Ramos (cell line): ENCODE measurements around the gene TAX1BP1.
"Not testable (repeated sequence)": the region's sequence is repeated elsewhere in the genome, so short reads cannot be mapped to it uniquely, and the experiment has no call there.

Source experiments
- in situ Hi-C: fragments of 300-500 bp; cut with MboI; formaldehyde crosslinking; loops from one replicate; pipeline ENCODE4 v1.14.3; 2022; ENCODE audit warnings: low sequenced_read_pairs; ENCODE audit not compliant: unreplicated experiment

TAX1BP1 gene

DNA sequence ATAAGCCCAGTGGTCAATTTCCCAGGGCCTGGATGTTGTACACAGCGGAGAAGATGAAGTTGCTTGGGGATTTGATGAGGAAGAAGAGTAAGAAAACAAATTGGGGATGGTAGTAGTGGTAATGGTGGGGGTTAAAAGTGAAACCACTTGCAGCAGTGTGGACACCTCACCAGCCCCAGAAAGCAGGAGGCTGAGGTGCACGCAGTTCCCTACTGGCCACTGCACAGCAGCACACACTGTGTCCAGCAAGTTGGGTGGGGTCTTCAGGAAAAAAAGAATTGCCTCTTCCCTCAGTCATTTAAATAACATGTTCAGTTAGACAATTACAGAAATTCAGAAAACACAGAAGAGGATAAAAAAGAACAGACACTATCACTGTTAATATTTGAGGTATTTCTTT is 96.6 kb downstream of the TAX1BP1 start:
- in situ Hi-C loops = no loop called here

DNA sequence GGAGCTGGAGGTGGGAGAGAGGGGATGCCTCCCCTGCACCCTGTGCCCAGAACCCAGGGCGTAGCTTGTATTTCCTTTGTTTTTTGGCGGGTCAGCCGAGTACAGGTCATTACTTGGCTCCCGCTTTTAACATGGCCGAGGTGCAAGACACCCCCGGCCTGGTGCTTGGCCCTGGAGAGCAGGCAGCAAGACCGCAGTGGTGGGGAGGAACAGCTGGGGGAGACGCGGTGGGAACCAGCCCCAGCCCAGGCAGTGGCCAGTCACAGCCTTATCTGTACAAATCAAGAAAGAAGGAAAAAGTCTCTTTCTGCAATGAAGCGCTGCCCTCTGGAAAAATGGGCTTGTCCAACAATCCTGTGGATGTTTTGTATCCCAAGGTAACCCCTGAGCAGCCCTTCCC is 99.1 kb downstream of the TAX1BP1 start:
- in situ Hi-C loops = no loop called here

DNA sequence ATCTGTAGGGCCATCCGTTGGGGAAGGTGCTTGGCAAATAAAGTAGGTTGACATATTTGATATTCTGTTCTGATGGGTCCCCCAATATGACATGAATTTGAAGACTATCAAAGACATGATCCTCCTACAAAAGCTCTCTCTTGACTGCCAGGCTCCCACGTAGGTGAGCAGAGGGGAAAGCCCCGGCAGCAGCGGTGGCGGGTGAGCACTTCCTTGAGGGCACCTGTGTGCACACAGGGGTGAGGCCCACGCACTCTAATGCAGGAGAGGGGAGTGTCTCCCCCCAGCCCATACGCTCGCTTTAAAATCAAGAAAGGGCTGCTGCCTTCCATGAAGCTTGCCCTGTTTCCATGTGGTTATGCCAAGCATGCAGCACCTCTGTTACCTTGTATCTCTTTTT is 100.4 kb downstream of the TAX1BP1 start:
- in situ Hi-C loops = no loop called here

DNA sequence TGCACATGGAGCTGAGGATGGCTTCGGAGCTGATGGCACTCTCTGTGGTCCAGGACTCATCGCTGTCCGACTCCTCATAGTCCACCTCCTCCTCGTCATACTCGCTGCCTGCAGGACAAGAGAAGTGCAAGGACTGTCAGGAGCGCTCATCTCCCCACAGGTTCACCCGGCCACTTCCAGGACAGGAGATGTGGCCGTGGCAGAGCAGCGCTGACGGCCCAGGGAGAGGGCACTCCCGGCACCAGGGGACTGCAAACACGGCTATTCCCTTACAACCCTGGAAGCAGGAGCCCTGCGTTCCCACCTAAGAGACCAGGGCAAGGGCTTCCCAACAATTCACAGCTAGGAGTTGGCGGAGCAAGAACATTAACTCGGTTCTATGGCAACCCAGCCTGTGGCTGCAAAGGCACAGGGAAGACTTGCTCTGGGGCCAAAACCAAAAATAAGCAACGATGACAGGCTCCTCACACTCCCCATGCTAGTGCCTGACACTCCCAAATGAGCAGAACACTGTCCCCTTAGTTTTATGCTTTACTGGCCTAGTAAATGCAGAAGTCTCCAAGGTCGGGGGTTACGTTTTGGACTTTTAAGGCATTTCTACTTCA is 100.9 kb downstream of the TAX1BP1 start:
- in situ Hi-C loops = no loop called here

GRCh38 chr7:27842094-27842692 is 102.2 kb downstream of the TAX1BP1 start:
- in situ Hi-C loops = no loop called here

- in situ Hi-C loops = no loop called here
Observed at GRCh38 chr7:27842851-27843250, 102.9 kb downstream of the TAX1BP1 start.

GRCh38 chr7:27843584-27844305 is 103.8 kb downstream of the TAX1BP1 start:
- in situ Hi-C loops = no loop called here

DNA sequence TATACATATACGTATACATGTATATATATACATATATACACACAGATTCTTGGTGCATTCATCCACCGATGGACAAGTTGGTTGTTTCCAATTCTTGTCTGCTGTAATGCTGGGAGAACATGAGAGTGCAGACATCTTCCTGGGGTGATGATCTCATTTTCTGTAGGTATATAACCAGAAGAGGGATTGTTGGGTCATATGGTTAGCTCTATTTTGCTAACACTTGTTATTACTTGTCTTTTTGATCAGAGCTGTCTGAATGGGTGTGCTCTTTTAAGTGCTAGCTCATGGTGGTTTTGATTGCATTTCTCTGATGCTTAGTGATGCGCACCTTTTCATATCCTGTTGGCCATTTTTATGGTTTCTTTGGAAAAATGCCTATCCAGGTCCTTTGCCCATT is 106.4 kb downstream of the TAX1BP1 start:
- in situ Hi-C loops = no loop called here

- in situ Hi-C loops = no loop called here
Observed at GRCh38 chr7:27850531-27850930, 110.6 kb downstream of the TAX1BP1 start.

DNA sequence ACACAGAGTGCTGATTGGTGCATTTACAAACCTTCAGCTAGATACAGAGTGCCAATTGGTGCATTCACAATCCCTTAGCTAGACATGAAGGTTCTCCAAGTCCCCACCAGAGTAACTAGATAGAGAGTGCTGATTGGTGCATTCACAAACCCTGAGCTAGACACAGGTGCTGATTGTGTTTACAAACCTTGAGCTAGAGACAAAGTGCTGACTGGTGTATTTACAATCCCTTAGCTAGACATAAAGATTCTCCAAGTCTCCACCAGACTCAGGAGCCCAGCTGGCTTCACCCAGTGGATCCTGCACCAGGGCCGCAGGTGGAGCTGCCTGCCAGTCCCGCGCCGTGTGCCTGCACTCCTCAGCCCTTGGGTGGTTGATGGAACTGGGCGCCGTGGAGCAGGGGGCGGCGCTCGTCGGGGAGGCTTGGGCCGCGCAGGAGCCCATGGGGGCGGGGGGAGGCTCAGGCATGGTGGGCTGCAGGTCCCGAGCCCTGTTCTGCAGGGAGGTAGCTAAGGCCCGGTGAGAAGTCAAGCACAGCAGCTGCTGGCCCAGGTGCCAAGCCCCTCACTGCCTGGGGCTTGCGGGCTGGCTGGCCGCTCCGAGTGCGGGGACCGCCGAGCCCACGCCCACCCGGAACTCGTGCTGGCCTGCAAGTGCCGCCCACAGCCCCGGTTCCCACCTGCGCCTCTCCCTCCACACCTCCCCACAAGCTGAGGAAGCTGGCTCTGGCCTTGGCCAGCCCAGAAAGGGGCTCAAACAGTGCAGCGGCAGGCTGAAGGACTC is 116.9 kb downstream of the TAX1BP1 start:
- in situ Hi-C loops = not testable (repeated sequence)

- in situ Hi-C loops = no loop called here
Observed at GRCh38 chr7:27860800-27861199, 120.8 kb downstream of the TAX1BP1 start.

GRCh38 chr7:27861747-27862146 is 121.8 kb downstream of the TAX1BP1 start:
- in situ Hi-C loops = no loop called here

DNA sequence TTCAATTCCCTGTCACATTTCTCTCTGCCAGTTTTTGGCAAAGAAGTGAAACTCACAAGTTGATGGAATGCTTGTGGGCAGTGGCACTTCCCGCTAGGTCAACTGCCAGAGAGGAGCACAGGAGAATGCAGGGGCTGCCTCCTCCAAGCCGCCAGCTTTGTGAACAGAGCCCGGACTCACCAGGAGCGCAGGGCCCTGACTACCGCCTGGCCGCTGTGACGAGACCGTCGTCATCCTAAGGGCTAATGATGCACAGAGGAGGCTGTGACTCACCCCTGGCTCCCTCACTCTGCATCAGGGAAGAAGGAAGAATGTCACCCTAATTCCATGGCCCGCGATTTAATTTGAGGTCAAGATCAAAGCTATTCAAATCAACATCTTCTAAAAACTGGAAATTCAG is 123.9 kb downstream of the TAX1BP1 start:
- in situ Hi-C loops = no loop called here

DNA sequence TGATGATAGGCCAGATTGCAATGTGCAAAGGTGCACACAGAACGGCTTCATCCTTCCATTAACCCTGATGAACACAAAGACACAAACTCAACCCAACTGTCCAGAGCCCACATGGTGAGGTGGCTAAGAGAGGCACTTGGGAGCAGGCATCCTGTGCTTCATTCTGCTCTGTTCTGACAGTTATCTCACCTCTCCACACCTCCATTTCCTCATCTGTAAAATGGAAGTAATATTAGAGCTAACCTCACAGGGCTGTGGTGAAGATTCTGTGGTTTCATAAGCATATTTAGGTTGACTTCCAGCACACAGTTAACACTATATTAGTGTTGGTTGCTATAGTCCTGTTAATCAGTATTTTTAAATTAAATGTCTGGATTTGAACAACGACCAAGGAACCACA is 126.3 kb downstream of the TAX1BP1 start:
- in situ Hi-C loops = no loop called here

DNA sequence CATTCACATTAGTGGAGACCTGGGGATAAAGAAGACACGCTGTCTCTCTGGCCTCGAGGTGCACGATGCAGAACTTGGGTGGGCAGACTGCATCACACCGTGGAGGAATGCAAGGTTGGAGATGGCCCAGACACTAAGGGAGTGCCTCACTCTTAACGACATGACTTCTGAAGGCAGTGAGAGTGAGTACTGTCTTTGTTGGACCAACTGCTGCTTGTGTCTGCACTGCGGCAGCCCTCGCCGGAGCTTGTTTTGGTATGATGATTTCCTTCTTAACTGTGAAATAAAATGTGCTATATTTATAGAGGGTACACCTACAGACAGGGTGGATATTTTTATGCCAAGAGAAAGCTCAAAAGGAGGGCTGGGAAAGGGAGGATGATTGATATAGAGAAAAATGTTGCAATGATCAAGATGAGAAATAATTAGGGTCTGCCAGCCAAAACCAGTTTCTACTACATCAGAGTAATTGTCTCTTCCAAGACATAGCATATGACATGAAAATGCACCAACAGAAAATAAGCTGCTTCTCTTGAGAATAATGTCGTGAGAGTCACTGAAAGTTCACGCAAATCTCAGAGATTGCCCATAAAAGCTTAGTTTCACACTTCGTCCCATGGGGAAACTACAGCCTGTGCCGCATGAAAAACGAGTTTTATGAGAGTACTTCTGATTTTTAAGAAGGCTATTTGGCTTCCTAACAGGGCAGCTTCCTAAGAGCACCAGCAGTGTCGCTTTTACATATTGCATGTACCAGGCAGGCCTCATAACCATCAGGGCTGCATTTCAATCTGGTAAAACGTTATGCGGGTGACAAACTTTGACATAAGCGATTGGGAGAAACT is 127.1 kb downstream of the TAX1BP1 start:
- in situ Hi-C loops = no loop called here

DNA sequence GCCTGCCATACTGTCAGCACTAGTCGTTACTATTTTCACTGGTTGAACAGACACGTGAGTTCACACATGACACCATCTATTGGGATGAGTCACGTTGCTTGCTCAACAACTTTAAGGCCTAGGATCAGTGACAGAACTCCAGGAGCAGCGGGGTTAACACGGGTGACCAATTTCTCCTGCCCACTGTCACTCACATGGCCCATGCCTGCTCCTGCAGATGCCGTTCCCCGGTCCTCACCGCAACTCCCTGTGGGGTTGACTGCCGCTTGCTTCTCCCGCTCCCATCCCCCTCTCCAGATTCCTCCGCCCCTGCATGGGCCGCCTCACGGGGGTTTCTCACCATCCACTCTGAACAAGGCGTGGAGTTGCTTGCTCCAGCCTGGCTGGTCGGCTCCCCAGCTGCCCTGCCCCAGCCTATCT is 128.2 kb downstream of the TAX1BP1 start:
- in situ Hi-C loops = no loop called here

- in situ Hi-C loops = no loop called here
Observed at GRCh38 chr7:27869056-27869455, 129.1 kb downstream of the TAX1BP1 start.

- in situ Hi-C loops = no loop called here
Observed at GRCh38 chr7:27870595-27870994, 130.6 kb downstream of the TAX1BP1 start.

- in situ Hi-C loops = no loop called here
Observed at GRCh38 chr7:27871086-27871485, 131.1 kb downstream of the TAX1BP1 start.

DNA sequence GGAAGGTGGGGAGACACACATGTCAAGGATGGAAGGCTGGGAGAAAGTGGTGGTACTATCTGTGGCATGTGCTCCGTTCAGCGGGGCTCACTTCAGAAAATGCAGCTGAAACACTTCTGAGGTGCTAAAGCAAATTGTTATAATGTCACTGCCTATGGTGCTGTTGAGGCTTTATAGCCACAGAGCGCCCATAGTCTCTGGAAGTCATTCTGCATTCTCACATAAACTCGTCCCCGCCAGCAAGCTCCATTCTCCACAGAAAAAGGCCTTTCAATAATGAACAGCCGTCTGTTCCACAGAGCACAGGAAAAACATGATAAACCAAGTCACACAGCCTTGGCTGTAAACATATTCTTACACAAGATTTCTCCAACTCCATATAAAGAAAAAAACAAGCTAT is 131.9 kb downstream of the TAX1BP1 start:
- in situ Hi-C loops = no loop called here
